NCI-H345 treated with DMSO at 0.1 percent for 48 hours (cell line): ENCODE data around the gene NPNT.

Experiments used
- DNase-seq: peaks from one replicate; lab custom pipeline; 2025; ENCODE audit not compliant: unreplicated experiment; lab: John Stamatoyannopoulos, UW

NPNT gene

GRCh38 chr4:105917171-105917685 lies 22.0 kb downstream of the NPNT start:
- DNase-seq: no peak

- DNase-seq: no peak
Observed at GRCh38 chr4:105921301-105921700, 26.0 kb downstream of the NPNT start.

DNA sequence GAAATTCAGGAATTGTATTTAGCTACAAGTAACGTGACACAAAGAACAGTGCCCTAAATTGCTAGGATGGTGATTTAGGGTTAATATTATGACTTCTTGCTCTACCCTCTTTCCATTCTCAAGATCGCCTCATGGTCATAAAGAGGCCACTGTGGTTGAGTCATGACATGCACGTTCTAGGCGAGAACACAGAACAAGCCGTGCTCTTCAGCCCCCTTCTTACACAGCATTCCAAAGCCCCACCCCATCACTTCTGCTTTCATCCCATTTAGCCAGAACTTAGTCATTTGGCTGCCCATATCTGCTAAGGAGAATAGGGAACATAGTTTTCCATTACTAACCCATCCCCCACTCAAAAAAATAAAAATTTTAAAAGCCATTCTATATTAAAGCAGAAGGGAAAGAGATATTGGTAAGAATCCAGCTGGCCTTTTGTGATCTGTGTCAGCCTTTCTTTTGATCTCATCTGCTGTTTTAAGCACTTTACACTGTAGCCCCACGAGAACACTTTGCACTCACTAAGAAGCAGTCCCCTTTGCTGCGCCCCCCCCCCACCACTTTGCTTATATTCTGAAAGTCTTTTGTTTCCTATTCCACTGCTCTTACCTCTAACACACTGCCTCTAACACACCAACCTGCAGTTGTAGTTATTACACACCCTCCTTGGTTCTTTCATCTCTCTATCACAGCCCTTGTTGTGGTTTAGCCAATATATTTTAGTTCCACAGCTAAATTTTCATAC lies 28.4 kb downstream of the NPNT start:
- DNase-seq: no peak

GRCh38 chr4:105924341-105924740 lies 29.1 kb downstream of the NPNT start:
- no peak for DNase-seq

DNA sequence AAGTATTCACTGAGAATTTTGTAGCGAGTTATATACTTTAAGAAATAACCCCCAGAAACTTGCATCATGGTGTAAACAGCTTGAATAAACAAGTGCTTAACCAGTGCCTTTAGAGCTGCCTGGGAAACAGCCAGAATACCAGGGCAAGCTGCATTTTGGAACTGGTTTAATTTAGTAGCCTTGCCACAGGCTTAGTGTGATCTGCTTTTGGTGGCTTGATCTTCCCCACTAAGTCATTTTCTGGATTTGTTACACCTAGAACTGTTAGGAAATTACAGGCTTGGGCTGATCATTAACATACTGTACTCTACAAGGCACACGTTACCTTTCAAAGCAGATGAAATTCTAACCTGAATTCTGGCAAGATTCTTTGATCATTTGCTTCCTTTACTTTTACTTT lies 35.4 kb downstream of the NPNT start:
- DNase-seq: no peak

DNA sequence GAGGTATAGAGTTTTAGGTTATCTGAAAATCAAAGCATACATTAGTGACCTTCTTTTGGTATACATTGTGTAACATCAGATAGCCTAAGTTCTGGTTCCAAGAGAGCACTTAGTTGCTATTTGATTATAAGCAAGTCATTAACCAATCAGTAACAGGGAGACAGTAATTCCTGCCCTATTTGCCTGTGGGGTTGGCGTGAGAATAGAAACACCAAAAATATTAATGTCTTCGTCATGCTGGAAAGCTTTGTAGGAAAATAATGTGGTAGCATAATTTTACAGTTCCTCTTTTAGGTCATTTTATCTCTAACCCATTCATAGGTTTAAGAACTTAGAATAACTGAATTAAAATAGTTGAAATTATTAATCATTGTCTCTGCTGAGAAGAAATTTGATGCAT lies 37.8 kb downstream of the NPNT start:
- DNase-seq: no peak

GRCh38 chr4:105934386-105934785 lies 39.1 kb downstream of the NPNT start:
- DNase-seq: no peak

- DNase-seq: no peak
Observed at GRCh38 chr4:105936901-105937300, 41.6 kb downstream of the NPNT start.

GRCh38 chr4:105937759-105938158 lies 42.5 kb downstream of the NPNT start:
- no peak for DNase-seq

DNA sequence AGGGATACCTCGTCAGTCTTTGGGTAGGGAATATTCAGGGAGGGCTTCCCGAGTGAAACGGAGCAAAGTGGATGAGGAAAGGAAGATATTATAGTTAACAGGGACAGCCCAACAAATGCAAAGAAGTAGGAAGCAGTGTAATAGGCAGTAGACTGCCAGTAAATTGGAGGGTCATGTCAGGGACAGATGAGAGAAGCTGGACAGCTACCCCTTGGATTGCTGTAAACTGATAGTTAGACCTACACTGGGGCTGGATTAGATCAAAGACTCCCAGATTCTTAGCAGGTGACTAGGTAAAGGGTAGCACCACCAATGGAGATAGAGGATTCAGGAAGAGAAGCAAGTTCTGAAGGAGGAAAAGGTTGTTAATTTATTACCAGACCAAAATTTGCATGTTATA lies 48.0 kb downstream of the NPNT start:
- DNase-seq: no peak

- DNase-seq: no peak
Observed at GRCh38 chr4:105944540-105944939, 49.3 kb downstream of the NPNT start.

DNA sequence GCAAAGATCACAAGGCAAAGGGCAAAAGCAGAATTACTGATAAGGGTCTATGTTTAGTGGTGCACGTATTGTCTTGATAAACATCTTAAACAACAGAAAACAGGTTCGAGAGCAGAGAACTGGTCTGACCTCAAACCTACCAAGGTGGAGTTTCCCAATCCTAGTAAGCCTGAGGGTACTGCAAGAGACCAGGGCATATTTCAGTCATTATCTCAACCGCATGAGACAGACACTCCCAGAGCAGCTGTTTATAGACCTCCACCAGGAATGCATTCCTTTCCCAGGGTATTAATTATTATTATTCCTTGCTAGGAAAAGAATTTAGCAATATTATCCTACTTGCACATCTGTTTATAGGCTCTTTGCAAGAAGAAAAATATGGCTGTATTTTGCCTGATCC lies 51.5 kb downstream of the NPNT start:
- no peak for DNase-seq

GRCh38 chr4:105950701-105951100 lies 55.4 kb downstream of the NPNT start:
- DNase-seq: no peak

DNA sequence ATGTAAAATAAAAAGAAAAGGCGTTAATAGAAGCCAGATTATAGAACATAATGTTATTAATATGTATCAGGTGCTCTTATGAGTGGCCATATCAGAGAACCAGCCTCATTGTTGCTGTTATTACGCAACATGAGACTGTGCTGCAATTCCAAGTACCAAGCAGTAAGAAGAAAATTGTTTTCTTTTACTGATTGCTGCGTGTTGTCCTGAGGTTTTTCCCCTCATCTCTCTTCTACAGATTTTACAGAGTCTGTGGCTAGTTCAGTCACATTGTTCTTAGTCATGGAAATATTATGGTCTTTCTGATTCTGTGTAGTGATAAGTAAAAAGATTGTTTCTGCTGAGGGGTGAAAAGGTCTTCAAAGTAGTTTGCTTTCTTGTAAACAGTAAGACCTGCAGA lies 55.9 kb downstream of the NPNT start:
- DNase-seq: no peak

GRCh38 chr4:105952591-105952990 lies 57.3 kb downstream of the NPNT start:
- DNase-seq: no peak

DNA sequence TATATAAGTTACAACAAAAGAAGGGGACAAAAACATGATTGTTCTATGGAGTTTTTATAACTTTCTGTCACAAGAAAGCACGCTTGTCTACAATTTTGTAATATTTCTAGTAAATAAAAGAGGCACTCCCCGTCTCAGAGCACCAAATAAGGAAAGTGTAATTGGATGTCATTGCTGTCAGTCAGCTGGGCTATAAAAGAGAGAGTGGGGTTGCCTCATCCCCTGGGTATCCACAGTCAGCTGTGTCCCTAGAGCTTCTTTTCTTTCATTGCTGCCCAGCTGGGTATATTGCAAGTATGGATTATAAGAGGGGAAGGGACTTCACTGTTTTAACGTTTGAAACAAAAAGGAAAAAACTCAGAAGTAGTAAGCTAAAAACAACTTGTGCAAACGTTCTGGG lies 61.3 kb downstream of the NPNT start:
- DNase-seq: no peak

DNA sequence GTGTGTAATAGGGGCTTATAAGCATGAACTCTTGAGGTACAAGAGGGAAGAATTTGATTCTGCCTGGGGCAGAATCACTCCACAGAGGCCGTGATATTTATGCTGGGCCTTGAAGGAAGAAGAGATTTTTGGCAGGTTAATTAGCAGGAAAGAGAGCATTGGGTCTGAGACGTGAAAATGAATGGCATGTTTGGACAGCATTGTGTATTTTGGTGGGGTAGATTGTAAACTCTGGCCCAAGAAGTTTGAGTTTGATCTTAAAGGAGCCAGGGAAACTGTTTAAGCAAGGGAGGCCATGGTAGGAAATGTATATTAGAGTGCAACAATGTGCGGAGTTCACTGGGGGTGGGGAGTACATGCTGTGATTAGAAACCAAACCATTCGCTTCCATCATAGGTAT lies 62.4 kb downstream of the NPNT start:
- no peak for DNase-seq

- DNase-seq: no peak
Observed at GRCh38 chr4:105963461-105964400, 68.5 kb downstream of the NPNT start.

- DNase-seq: no peak
Observed at GRCh38 chr4:105965183-105965800, 70.0 kb downstream of the NPNT start.

DNA sequence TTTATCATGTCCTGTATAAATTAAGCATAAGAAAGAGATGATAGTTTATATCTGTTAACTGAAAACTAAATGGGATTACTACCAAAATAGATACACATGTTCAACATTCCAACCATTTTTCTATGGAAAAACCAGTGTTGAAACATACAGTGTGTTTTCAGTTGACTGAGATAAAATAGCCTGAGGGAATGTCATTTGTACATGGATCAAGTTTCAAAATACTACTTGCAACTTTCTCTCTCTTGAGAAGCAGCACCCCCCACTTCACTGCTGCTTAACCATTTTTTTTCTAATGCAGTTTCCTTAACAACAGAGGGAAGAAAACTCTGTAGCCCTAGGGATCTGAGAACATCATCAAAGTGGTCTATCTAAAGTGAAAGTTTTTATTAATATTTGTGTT lies 70.8 kb downstream of the NPNT start:
- DNase-seq: no peak

GRCh38 chr4:105967058-105967658 lies 71.9 kb downstream of the NPNT start:
- no peak for DNase-seq
